H54 (cell line): ENCODE data around the gene ALDH1A3.

Experiments used
- DNase-seq: peaks from one replicate; pipeline ENCODE4 v3.0.0; 2011; ENCODE audit warnings: low spot score, mixed read lengths; ENCODE audit not compliant: insufficient read length
- FAIRE-seq: peaks from 3 replicates; lab custom pipeline; 2011; peaks lifted over from hg19 to GRCh38; lab: Jason Lieb, UNC
- POLR2A ChIP-seq: IDR thresholded peaks from 2 replicates; pipeline ENCODE4 v1.6.1; 2011; ENCODE audit warnings: low read depth, mild to moderate bottlenecking, low read length

ALDH1A3 gene

DNA sequence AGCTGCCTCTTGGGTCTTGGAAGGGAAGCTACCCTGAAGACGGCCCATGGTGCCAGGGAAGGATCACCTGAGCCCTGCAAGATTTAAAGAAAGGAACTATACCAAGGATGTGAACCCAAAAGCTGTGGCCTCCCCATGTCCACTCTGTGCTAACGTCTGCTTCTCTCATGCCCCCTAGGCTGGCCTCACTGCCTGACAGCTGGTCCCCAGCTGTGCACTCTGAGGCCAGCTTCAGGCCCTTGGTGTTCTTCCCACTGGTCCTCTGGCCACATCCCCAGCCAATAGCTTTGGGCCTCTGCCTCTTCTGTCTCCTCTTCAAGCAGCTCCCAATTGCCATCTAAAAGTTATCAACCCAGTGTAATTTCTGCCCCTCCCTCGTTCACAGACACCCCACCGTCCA, 34.3 kb downstream of the ALDH1A3 start:
- DNase-seq (no peak), FAIRE-seq (no peak)
- no peak for TF ChIP-seq POLR2A

DNA sequence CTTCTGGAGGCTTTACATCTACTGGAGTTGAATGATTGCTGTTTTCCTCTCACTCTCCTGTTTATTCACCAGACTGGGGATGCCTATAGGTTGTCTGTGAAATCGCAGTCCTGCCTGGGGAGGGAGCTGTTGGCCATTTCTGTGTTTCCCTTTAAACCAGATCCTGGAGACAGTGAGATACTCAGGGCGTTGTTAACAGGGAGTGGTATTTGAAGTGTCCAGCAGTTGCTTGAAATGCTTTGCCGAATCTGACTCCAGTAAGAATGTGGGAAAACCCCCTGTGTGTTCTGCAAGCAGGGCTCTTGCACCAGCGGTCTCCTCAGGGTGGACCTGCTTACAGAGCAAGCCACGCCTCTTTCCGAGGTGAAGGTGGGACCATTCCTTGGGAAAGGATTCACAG, 35.2 kb downstream of the ALDH1A3 start:
- DNase-seq (no peak), FAIRE-seq (no peak)
- no peak for TF ChIP-seq POLR2A

DNA sequence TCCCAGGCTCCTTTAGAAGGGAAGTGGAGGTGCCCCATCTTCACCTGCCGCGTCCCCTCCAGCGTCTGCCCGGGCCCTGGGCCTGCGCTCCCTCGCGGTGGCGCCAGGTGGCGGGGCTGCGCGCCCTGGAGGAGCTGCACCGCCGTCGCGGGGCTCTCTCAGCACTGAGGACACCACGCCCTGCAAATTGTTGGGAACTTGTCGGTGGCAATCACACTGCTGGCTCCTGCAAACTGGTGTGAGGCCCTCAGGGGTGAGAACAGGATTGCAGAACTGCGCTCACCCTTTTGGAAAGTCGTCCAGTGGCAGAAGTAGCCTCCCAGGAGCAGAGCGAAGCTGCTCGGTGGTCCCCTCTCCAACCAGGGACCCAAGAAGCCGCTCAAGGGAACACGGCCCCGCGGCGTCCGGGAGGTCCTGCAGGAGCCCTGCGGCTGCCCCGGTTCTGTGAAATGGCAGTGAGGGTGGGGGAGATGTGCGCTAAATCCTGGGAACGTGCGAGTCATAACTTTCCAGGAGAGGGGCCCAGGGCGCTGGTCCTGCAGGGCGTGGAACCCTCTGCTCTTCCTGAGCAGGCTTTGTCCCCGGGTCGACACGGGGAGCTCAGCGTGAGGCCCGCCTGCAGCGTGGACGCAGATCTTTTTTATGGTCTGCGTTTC, 38.5 kb downstream of the ALDH1A3 start:
- peak; percentile 80 for DNase-seq
- no peak for FAIRE-seq
- peak; percentile 43 for TF ChIP-seq POLR2A

DNA sequence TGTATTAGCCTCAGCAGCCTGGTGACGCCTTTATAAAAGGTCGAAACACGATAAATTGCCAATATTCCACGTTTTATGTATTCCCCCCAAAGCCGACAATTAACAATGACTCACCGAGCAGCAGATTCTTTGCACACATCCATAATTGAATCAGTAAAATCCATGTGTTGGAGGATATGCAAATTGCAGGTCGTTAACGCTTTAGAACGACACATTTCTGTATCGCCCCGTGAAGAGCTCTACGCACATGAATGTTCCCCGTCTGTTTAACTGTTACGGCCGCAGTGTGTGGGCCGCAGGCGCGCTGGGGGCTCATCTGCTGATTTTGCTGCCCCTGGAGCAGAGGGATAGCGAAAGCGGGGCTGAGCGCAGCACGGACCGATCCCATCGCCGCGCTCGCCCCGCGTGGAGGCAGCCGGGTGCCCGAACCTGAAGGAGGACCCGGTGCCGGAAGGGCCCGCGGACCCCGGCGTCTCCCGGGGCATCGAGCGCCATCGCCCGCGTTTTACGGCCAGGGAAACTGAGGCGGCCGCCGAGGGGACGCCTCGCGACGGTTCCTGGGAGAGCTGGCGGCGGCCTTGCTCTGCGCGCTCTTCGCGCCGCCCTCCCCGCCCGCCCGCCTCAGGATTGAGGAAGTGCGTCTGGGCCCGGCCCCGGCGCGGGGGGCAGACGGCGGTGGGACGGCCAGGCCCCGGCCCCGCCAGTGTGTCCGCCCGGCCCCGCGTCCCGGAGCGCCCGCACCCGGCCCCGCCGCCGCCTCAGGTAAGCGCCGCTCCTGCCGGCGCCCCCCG, 39.3 kb downstream of the ALDH1A3 start, which contains the start of gene LRRK1:
Gene LRRK1, plus strand, starts transcription at position 668 of the 791 bp plus-strand sequence. CDS start 5,276 bp downstream, outside the sequence.
- DNase-seq (peak; percentile 27), FAIRE-seq (no peak)

DNA sequence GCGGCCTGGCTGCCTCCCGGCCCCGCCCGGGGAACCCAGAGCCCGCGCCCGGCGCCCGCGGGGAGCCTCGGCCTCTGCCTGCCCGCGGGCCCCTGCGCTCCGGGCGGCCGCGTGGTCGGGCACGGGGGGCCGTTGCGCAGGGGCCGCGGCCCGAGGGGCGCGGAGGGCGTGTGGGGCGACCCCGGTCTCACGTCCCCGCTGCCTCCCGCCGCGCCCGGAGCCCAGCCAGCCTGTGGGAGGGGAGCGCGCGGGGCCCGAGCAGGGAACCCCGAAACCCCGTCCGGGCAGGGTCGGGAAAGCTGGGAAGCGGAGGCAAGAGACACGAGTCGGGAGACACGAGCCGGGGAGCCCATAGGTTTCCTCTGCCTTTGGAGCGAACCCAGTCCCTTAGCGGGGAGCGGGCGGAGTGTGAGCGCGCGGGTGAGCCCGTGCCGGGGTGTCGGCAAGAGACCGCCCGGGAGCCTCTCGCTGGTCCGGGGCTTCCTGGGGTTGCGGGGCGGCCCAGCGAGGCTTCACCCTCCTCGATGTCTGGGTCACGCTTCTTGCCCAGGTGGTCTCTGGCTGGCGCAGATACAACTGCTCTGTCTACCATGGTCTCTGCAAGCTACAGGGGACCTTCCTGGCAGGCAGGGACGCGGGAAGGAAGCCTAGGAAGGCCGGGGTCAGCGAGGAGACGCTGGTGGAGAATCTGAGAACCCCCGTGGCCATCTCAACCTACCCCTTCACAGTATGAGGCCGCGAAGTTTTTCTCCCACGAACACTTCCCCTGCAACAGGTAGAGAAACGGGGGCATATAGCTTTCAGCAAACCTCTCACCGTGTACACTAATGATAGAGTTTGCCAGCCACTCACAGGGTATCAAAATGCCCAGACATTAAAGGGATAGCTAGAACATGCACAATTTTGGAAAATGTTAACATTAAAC, 40.1 kb downstream of the ALDH1A3 start:
- TF ChIP-seq POLR2A = no peak
- FAIRE-seq (no peak), DNase-seq (peak; percentile 44)

More for the DNA sequence above, 39.3 kb downstream of the ALDH1A3 start, which contains the start of gene LRRK1:
- no peak for TF ChIP-seq POLR2A

DNA sequence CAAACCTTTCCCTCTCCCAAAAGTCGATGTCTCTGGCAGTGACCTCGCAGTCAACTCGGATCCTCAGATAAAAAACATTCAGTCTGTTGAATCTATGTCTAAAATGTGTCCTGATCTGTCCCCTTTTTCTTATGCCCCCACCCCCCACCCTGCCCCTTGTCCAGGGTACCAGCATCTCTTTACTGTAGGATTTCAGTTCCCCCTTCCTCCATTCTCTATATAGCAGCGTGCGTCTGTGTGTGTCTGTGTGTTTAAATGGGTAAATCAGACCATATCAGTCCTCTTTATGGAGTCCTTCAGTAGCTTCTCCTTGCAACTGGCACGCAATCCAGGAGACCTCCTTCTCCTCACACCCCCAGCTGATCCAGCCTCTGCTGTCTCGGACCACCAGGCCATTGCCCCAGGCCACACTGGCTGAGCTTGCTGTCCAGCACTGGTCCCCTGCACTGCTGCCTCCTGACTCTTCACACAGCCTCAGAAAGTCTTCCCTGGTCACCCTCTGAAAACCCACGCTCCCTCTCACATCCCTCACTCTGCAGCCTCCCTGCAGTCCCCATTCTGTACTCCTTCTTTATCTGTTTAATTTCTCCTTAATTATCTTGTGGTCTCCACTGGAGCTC, 41.0 kb downstream of the ALDH1A3 start:
- no peak for TF ChIP-seq POLR2A
- DNase-seq = no peak
- FAIRE-seq = no peak

DNA sequence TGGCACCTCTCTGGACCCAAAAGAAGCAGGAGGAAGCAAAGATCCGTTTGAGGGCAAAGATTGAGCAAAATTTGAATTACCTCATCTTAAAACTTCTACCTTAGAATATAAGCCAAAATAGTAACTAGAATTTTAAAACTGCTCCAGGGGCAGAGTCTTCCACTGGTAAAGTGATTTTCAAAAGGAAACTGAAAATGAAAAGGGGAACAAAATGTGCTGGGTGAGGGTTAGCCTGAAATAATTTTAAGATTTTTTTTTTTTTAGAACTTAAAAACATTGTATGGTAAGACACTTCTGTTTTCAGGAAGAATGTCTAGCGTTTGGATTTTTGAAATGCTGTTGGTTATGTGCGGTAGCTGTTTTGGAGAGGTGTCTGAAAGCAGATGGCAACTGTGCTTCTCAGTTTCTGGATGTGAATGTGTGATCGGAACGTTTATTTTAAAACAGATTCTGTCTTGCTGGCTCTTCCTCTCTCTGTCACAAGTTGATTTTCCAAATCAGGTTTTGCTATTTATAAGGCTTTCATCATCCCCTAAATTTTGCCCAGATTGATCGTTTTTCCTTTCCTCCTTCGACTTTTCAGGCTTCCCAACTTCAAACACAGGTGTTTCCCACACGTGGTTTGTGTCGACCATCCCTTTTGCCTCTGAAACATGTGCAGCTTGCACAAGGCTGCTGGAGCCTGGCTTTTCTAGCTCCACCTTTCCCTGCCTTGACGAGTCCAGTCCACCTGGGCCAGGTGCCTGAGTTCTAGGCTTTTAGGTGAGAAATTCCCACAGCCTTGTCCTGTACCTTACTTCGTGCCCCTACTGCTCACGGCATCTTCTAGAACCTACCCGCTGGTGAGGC, 42.8 kb downstream of the ALDH1A3 start:
- FAIRE-seq (no peak), DNase-seq (no peak)
- TF ChIP-seq POLR2A = no peak

DNA sequence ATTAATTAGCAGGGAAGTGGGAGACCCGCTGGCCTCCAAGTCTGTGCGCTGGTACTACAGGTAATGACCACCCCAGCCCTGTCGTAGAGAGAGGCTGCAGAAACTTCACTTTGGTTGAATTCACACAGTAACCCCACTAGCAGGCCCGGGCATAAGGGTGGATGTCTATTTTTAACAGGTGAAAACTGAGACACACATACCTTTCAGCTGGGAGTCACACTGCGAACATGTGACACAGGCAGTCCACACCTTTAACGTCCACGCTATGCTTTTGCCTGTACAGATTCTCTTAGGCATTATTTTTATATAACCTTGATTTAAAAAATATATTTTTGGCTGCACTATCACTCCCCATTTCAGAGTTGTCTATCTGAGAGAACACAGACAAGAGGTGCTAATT, 43.4 kb downstream of the ALDH1A3 start:
- FAIRE-seq (no peak), DNase-seq (no peak)
- TF ChIP-seq POLR2A = no peak

DNA sequence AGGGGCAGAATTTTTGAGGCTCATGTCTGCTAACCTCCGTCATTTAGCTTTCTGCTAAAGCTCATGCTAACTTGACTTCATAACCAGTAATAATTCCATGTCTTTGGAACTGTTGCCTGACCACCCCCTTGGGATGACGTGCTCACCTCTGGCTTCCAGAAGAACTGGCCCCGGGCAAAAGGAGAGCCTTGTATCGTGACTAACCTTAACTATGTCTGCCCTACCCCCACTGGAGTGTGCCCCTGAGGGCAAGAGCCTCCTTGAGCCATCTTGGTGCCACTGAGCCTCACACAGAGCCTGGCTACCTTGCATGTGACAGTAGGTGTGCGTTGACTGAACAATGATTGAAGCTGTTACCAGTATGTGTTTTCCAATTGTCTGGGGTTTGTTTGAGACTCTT, 44.3 kb downstream of the ALDH1A3 start:
- no peak for TF ChIP-seq POLR2A
- FAIRE-seq (no peak), DNase-seq (no peak)

DNA sequence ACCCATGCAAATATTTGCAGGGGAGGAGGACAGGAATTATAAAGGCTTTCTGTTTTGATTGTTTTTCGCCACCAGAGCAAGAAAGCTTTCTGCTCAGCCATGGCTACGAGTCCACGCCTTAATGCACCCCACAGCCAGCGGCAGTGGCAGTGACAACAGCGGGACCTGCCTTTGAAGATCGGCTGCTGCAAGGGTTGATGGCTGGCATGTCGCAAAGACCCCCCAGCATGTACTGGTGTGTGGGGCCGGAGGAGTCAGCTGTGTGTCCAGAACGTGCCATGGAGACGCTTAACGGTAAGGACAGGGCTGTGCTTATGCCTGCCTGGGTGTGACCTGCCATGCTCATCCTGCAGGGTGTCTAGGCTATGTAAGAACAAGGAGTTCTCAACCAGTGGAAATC, 44.8 kb downstream of the ALDH1A3 start:
- DNase-seq (no peak), FAIRE-seq (no peak)
- TF ChIP-seq POLR2A = no peak

DNA sequence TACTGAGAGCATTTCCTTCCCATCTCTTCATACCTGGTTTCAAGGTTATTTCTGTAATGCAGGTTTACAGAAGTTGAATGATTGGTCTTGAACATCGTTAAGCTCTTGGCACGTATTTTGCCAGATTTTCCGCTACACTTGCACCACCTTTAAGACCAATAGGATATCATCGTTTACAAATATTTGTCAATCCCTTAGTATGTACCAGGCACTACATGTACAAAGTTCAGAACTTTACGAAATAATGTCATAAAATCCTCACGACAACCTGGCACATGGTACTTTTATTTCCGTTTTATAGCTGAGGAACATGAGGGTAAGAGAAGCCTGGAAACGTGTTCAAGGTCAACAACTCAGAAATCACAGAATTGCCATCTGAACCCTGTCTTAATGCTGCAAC, 45.8 kb downstream of the ALDH1A3 start:
- FAIRE-seq (no peak), DNase-seq (no peak)
- TF ChIP-seq POLR2A = no peak

DNA sequence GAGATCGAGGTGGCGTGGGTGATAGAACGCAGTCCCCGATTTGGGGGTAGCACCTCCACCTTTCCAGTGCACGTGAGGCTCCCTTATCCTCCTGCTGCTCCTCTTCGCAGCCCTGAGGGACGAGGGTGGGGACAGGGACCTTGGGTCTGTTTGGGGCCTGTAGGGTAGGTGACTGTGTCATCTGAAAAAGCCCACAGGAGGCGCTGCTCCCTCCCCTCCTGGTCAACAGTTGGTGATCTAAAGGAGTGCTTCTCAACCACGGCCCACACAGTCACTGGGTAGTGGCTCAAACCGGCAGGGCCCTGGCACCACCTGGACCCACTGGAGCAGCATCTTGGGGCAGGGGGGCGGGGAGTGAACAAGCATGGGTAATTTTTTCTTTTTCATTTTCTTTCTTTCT, 46.6 kb downstream of the ALDH1A3 start:
- TF ChIP-seq POLR2A = no peak
- no peak for DNase-seq
- no peak for FAIRE-seq

DNA sequence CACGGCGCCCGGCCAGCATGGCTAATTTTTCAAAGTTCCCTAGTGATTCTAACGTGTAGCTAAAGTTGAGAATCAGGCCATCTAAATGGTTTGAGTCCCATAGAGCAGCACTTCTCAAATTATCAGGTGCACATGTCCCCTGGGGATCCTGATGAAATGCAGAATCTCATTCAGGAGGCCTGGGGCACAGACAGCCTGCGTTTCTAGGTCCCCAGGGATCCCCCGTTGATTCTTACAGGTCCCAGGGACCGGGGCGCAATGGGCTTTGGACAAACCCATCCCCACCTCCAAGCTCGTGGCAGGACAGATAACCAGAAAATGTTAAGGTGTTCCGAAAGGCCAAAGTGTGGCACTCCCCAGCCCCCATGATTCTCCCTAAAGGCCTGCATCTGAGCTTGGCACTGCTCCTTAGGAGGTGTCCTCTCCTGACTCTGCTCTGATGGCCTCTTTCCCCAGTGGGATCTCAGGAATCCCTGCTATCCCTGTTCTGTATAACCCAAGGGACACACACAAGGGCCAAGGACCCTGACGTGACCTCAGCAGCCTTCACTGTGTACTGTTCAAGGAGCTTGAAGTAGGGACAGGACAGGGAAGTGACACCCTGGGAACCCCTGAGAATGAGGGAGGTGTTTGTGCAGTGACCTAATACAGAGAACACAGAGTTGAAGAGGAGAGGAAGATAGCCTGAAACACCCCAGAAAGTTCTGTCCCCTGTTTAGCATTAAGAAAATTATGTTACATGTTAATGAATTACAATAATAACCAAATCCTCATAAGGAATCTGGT, 47.5 kb downstream of the ALDH1A3 start:
- no peak for FAIRE-seq
- DNase-seq = no peak
- no peak for TF ChIP-seq POLR2A
